ENCODE data around the gene STX18. TPM values are rescaled to one million over a fixed set of nuclear protein-coding genes. Genes with fewer than 3 reads are reported as not detected.
A peak's percentile ranks its signal among the peaks of the same experiment; 100 is the strongest.

Gene STX18
- total RNA-seq, 6 experiments from 2014 or later: 11.7 to 18.4 (median 15.8) TPM

DNA sequence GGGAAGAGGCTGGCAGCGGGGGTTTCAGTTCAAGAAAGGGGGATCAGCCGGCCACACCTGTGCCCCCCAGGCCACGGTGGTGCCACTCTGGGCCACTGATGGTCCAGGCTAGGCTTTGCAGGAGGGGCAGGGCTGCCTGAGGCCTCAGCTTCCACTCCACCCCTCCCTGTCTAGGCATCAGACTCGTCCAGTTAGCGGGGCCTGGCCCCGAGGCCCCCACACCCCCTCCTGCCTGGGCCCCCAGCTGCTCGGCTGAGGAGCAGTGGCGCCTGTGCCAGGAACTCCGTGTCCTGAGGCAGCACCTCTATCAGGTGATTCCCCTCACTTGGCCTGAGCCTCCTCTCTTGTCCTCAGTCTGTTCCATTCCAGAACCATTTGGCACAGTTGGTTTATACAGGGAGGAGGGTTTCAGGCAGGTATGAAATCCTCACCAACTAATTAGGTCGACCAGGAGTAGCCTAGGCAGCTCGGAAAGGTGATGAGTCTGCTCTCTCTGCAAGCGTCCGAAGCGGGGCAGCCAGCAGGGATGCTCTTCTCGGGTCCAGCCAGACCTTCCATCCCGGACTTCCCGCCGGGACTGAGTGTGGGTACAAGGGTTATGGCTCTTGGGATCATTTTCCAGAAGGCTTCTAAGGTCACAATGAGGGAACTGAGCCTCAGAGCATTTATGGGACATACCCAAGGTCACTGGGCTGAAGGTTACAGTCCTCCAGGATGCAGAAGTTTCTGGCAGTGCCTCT lies 152.8 kb downstream of the STX18 start:
- H3K36me3 ChIP-seq: no peaks in the 10 kb centered on the region

DNA sequence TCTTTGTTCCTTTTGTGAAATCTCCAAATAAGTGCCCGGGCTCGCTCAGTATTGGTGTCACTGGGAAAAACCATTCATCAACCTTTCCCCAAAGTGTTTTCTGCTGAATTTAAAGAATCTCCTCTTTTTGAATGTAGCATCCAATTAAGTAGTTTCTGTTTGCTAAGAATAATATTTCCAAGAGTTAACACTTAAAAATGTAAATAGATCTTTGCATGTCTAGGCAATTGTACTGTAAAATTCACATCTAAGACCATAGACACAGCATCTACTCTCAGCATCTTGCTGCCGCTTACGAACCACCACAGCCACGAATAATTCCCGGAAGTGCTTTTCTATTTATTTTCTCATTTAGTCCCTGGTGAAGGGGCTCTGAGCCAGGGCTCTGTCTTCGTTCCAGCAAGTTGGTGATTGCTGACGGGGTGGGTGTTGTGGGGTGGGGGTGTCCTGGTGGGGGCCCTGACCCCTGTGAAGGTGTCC lies 153.5 kb downstream of the STX18 start:
- ATAC-seq (no peak), DNase-seq (no peak)
- H3K4me3 ChIP-seq: no peak overlapping the region
- 35% methylated on average over 8 of the region's 8 CpGs for WGBS (ENCODE audit: insufficient coverage, low coverage, low lambda C conversion rate, missing lambda C conversion rate)
- intact Hi-C loops (cut with DNase I): no loop called here
- H3K4me1 ChIP-seq: peaks cover 0 to 15% (median 0%) of the 10 kb centered on the region in 4 donors
- peaks cover 0 to 25% of the 10 kb centered on the region in 2 donors for H3K27me3 ChIP-seq
- no peaks in the 10 kb centered on the region for H3K9me3 ChIP-seq
- TF ChIP-seq POLR2A (IDR thresholded peaks at IDR 0.05): no peak
- TF ChIP-seq, protein P1, sequence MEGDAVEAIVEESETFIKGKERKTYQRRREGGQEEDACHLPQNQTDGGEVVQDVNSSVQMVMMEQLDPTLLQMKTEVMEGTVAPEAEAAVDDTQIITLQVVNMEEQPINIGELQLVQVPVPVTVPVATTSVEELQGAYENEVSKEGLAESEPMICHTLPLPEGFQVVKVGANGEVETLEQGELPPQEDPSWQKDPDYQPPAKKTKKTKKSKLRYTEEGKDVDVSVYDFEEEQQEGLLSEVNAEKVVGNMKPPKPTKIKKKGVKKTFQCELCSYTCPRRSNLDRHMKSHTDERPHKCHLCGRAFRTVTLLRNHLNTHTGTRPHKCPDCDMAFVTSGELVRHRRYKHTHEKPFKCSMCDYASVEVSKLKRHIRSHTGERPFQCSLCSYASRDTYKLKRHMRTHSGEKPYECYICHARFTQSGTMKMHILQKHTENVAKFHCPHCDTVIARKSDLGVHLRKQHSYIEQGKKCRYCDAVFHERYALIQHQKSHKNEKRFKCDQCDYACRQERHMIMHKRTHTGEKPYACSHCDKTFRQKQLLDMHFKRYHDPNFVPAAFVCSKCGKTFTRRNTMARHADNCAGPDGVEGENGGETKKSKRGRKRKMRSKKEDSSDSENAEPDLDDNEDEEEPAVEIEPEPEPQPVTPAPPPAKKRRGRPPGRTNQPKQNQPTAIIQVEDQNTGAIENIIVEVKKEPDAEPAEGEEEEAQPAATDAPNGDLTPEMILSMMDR (IDR thresholded peaks at IDR 0.05): no peak
- no peaks in the 10 kb centered on the region for H3K36me3 ChIP-seq
- H3K27ac ChIP-seq: no peak overlapping the region

More for the DNA sequence above, 152.8 kb downstream of the STX18 start:
- peaks cover 0 to 25% of the 10 kb centered on the region in 2 donors for H3K27me3 ChIP-seq
- ATAC-seq: no peak
- peak in 1 of 3 donors; percentile 44 for DNase-seq
- peaks cover 0 to 15% (median 0%) of the 10 kb centered on the region in 4 donors for H3K4me1 ChIP-seq
- no peak overlapping the region for H3K4me3 ChIP-seq
- TF ChIP-seq, protein P1 (IDR thresholded peaks at IDR 0.05): no peak
- TF ChIP-seq POLR2A (IDR thresholded peaks at IDR 0.05): no peak
- H3K27ac ChIP-seq: no peak overlapping the region
- 42% methylated on average over 4 of the region's 18 CpGs for WGBS (ENCODE audit: insufficient coverage, low coverage, low lambda C conversion rate, missing lambda C conversion rate)
- intact Hi-C loops (cut with DNase I): no loop called here
- H3K9me3 ChIP-seq: no peaks in the 10 kb centered on the region

DNA sequence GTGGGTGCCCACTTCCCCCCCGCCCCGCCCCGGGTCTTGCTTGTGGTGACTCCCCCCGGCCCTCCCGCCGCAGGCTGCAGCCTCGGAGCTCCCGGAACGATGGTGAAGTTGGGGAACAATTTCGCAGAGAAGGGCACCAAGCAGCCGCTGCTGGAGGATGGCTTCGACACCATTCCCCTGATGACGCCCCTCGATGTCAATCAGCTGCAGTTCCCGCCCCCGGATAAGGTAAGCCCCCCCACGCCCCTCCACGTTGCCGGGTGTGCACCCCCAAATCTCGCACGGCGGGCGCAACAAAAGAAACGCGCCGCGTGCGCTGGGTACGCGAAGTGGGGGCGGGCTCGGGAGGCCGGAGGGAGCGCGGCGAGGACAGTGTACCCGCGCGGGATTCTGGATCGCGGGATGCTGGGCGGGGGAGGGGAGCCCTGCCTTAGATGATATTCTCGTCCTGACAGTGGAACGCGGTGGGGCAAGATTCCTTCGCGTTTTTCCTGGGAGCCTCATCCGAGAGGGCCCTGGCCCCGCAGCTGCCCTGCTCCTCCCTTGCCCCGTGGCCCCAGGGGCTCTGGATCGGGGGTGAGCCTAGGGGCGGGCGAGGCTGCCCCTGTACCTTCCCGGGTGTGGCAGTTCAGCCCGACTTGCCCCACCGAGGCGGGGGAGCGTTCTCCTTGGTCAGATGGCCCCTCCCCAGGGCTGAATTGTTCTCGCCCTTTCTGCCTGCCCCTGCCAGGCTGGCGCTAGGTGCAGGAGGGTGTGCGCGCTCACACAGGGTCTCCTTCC lies 154.1 kb downstream of the STX18 start:
- Histone ChIP-seq H3K27ac (no peak overlapping the region), H3K9me3 (no peaks in the 10 kb centered on the region), H3K4me3 (peak overlapping the region in 1 of 3 donors; percentile 32), H3K4me1 (peaks cover 0 to 15% (median 0%) of the 10 kb centered on the region in 4 donors), H3K36me3 (no peaks in the 10 kb centered on the region), H3K27me3 (peaks cover 0 to 25% of the 10 kb centered on the region in 2 donors)
- peak in 1 of 3 donors; percentile 30 for DNase-seq
- intact Hi-C loops (cut with DNase I): no loop called here
- no peak for TF ChIP-seq POLR2A (IDR thresholded peaks at IDR 0.05)
- TF ChIP-seq, protein P1 (IDR thresholded peaks at IDR 0.05): no peak
- WGBS (ENCODE audit: insufficient coverage, low coverage, low lambda C conversion rate, missing lambda C conversion rate): 8% methylated on average over 26 of the region's 62 CpGs
- ATAC-seq: no peak

DNA sequence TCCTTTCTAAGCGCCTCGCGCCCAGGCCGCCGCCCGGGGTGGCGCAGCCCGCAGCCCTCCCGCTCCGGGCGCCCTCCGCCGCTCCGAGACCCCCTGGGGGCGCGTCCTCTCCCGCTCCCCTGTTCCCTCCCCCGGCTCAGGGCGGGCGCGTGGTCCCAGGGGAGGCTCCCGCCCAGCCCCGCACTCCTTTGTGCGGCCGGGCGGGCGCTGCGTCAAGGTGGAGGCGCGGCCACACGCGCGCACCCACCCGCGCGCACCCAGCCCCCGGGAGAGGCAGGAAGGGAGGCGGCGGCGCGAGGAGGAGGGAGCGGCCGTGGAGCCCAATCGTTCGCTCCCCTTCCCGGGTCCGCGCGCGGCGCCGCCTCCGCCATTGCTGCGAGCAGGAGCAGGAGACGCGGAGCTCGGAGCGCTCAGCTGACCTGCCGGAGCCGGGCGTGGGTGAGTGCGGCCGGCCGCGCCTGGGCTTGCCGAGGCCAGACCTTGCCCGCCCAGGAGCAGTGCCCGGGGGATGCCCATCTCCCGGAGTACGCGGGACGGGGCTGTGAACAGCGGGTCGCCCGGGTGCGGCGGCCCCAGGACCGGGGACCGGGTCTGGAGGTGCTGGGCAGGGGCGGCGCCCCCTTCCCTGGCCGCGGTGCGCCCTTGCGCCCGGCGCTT lies 155.0 kb downstream of the STX18 start, which contains the start of gene NSG1:
Gene NSG1 (plus strand): TSS at position 367 of the 657 bp plus-strand sequence. CDS start 528 bp downstream, outside the sequence.
- intact Hi-C loops (cut with DNase I): no loop called here
- Histone ChIP-seq H3K4me1 (peaks cover 0 to 15% (median 0%) of the 10 kb centered on the region in 4 donors), H3K4me3 (peak within 1 kb of the TSS in 2 of 3 donors; percentile 16 to 32), H3K27ac (no peak within 1 kb of the TSS), H3K27me3 (peaks cover 0 to 25% of the 10 kb centered on the region in 2 donors), H3K36me3 (no peaks in the 10 kb centered on the region), H3K9me3 (no peaks in the 10 kb centered on the region)
- TF ChIP-seq, protein P1 (IDR thresholded peaks at IDR 0.05): no peak
- TF ChIP-seq POLR2A (IDR thresholded peaks at IDR 0.05): no peak
- WGBS (ENCODE audit: insufficient coverage, low coverage, low lambda C conversion rate, missing lambda C conversion rate): 4% methylated on average over 14 of the region's 87 CpGs
- peak in 2 of 4 donors; percentile 17 to 21 for ATAC-seq
- DNase-seq: peak in 1 of 3 donors; percentile 54

All from right lobe of liver (tissue), 6 donors.